Cardiac muscle cell (in vitro differentiated cells and primary cell): ENCODE measurements around the gene SH2D3A. TPM values are rescaled to one million over a fixed set of nuclear protein-coding genes. Genes with fewer than 3 reads are reported as not detected.

ENCODE experiments used
- DNase-seq, 2 donors: peaks; one replicate each; pipeline versions ENCODE4 v3.0.0 to v3.0.0-alpha.2; 2010 to 2017; ENCODE audit warnings: low read depth in 1 of 2, low spot score in 1 of 2
- H3K27ac ChIP-seq: fragments of 200-600 bp; sonication (generic); 2 replicates; pipeline ENCODE4 v1.5.1; 2016
- H3K27me3 ChIP-seq: fragments of 200-600 bp; sonication (generic); 2 replicates; pipeline ENCODE4 v1.6.0; 2016; ENCODE audit warnings: control low read depth
- H3K36me3 ChIP-seq: fragments of 200-600 bp; sonication (generic); 2 replicates; pipeline ENCODE4 v1.5.1; 2016; ENCODE audit warnings: control low read depth
- H3K4me1 ChIP-seq: fragments of 200-600 bp; sonication (generic); 2 replicates; pipeline ENCODE4 v1.8.1; 2017; ENCODE audit warnings: low read depth, mild to moderate bottlenecking, mixed run types
- H3K4me3 ChIP-seq: fragments of 200-600 bp; sonication (generic); 2 replicates; pipeline ENCODE4 v1.5.1; 2016; ENCODE audit warnings: mild to moderate bottlenecking
- H3K9me3 ChIP-seq: fragments of 200-600 bp; sonication (generic); 2 replicates; pipeline ENCODE4 v1.5.1; 2017; ENCODE audit warnings: low read depth, mild to moderate bottlenecking, control low read depth
- CTCF ChIP-seq: IDR thresholded peaks from 2 replicates; pipeline ENCODE4 v1.5.1; 2012; ENCODE audit warnings: low read depth, mild to moderate bottlenecking, low read length
- polyA plus RNA-seq: library from polyadenylated mRNA; unstranded; fragments of >200 nt; fragmentation: Nextera tagmentation; extraction: Ambion mirVana; gene quantifications from 2 replicates; pipeline ENCODE4 v1.2.1, GENCODE V29; 2016
- total RNA-seq: library from RNA; depleted of rRNA; stranded (reverse); fragments of >200 nt; gene quantifications from 2 replicates; pipeline ENCODE4 v1.2.3, GENCODE V29; 2016

Gene SH2D3A
- total and polyA plus RNA-seq, 2 experiments from 2014 or later: 1.6 to 1.7 TPM

GRCh38 chr19:6731822-6732221, 35.4 kb downstream of the SH2D3A start:
- DNase-seq: no peak
- no peak for TF ChIP-seq CTCF
- Histone ChIP-seq H3K9me3 (no peaks in the 10 kb centered on the region), H3K27me3 (no peaks in the 10 kb centered on the region), H3K4me1 (peaks cover 6% of the 10 kb centered on the region), H3K4me3 (no peak overlapping the region), H3K27ac (no peak overlapping the region), H3K36me3 (no peaks in the 10 kb centered on the region)

- Histone ChIP-seq H3K27ac (no peak overlapping the region), H3K9me3 (no peaks in the 10 kb centered on the region), H3K36me3 (no peaks in the 10 kb centered on the region), H3K27me3 (no peaks in the 10 kb centered on the region), H3K4me3 (no peak overlapping the region), H3K4me1 (peaks cover 4% of the 10 kb centered on the region)
- no peak for DNase-seq
- no peak for TF ChIP-seq CTCF
These were observed 36.1 kb downstream of the SH2D3A start for GRCh38 chr19:6730941-6731670.

GRCh38 chr19:6730153-6730804, 37.0 kb downstream of the SH2D3A start:
- peak in 1 of 2 donors; percentile 42 for DNase-seq

DNA sequence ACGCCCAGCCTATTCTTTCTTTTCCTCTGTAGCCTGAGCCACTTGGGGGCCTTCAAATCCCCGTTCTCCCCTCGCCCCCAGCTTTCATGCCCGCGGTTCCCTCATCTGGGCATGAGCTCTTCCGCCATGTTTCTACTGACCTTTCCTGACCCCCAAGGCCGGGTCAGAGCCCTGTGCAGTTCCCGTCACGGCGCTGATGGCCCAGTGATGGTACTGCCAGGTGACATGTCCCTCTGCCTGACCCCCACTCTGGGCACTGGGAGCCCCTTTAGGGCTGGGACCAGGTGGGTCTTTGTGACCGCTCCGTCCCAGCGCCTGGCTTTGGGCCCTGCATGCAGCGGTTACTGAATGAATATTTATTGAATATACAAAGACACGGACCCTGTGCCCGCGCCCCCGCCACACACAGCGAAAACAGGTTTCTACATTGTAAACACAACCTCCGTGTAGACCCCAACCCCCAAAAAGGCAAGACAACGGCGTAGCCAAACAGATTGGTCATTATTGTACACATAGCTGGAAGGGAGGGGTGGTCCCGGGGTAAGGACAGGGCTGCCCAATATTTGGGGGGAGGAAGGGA, 37.6 kb downstream of the SH2D3A start:
- H3K4me3 ChIP-seq: no peak overlapping the region
- no peak overlapping the region for H3K27ac ChIP-seq
- H3K27me3 ChIP-seq: no peaks in the 10 kb centered on the region
- no peaks in the 10 kb centered on the region for H3K9me3 ChIP-seq
- TF ChIP-seq CTCF: no peak
- no peaks in the 10 kb centered on the region for H3K4me1 ChIP-seq
- H3K36me3 ChIP-seq: no peaks in the 10 kb centered on the region
- no peak for DNase-seq

More at GRCh38 chr19:6730153-6730804, 37.0 kb downstream of the SH2D3A start:
- no peaks in the 10 kb centered on the region for H3K27me3 ChIP-seq
- no peaks in the 10 kb centered on the region for H3K4me1 ChIP-seq
- no peak for TF ChIP-seq CTCF
- no peak overlapping the region for H3K27ac ChIP-seq
- no peaks in the 10 kb centered on the region for H3K9me3 ChIP-seq
- no peaks in the 10 kb centered on the region for H3K36me3 ChIP-seq
- no peak overlapping the region for H3K4me3 ChIP-seq

DNA sequence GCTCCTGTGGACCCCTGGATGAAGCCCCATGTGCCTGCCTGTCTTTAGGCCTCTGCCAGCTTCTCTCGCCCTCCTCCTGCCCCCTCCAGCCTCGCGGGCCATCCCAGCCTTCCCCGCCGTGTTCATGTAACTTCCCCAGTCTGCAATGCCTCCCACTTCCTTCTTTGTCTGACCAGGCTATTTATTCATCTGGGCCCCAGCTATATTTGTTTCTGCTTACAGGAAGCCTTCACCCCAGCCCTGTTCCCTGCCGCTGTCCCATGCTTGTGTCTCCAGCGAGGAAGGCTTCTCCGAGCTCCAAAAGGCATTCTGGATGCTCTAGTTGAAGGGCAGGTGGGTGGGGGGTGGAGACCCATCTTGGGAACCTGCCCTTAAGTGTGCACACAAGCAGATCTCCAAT, 38.9 kb downstream of the SH2D3A start:
- Histone ChIP-seq H3K4me1 (no peaks in the 10 kb centered on the region), H3K4me3 (no peak overlapping the region), H3K36me3 (no peaks in the 10 kb centered on the region), H3K9me3 (no peaks in the 10 kb centered on the region), H3K27ac (no peak overlapping the region), H3K27me3 (no peaks in the 10 kb centered on the region)
- DNase-seq: no peak
- TF ChIP-seq CTCF: no peak
